NCI-H82 treated with DMSO at 0.1 percent for 48 hours (cell line): ENCODE measurements around the gene ZSCAN29.
"Not testable (repeated sequence)": the region's sequence is repeated elsewhere in the genome, so short reads cannot be mapped to it uniquely, and the experiment has no call there.

Experiments used
- DNase-seq: peaks from one replicate; lab custom pipeline; 2025; ENCODE audit not compliant: unreplicated experiment; lab: John Stamatoyannopoulos, UW

ZSCAN29 gene

GRCh38 chr15:43370975-43371974 lies at the start of gene ZSCAN29, which contains the start of gene TUBGCP4:
ZSCAN29 (minus strand) TSS chr15:43371043; CDS start chr15:43369913, 1,130 bp downstream.
TUBGCP4 (plus strand) TSS chr15:43371101; CDS start chr15:43371355, 254 bp downstream.
- peak; percentile 73 for DNase-seq

- no peak for DNase-seq
These were observed 49.6 kb upstream of the ZSCAN29 start for GRCh38 chr15:43420435-43420834.

GRCh38 chr15:43414196-43414595 lies 43.4 kb upstream of the ZSCAN29 start:
- no peak for DNase-seq

GRCh38 chr15:43412096-43412495 lies 41.3 kb upstream of the ZSCAN29 start:
- DNase-seq, result no peak

- no peak for DNase-seq
These were observed 39.9 kb upstream of the ZSCAN29 start for GRCh38 chr15:43410572-43411214.

GRCh38 chr15:43408789-43409188 lies 37.9 kb upstream of the ZSCAN29 start:
- DNase-seq, result no peak

- no peak for DNase-seq
These were observed 36.0 kb upstream of the ZSCAN29 start for GRCh38 chr15:43406808-43407207.

- DNase-seq, result no peak
These were observed 35.3 kb upstream of the ZSCAN29 start for GRCh38 chr15:43406189-43406588.

- no peak for DNase-seq
These were observed 33.3 kb upstream of the ZSCAN29 start for GRCh38 chr15:43404130-43404529.

- DNase-seq, result no peak
These were observed 32.8 kb upstream of the ZSCAN29 start for GRCh38 chr15:43403616-43404015.

GRCh38 chr15:43402255-43402654 lies 31.4 kb upstream of the ZSCAN29 start:
- no peak for DNase-seq

GRCh38 chr15:43393592-43393991 lies 22.7 kb upstream of the ZSCAN29 start:
- DNase-seq, result not testable (repeated sequence)

GRCh38 chr15:43390723-43391122 lies 19.9 kb upstream of the ZSCAN29 start:
- DNase-seq, result no peak

GRCh38 chr15:43383070-43383469 lies 12.2 kb upstream of the ZSCAN29 start:
- DNase-seq, result no peak

- DNase-seq, result no peak
These were observed 11.5 kb upstream of the ZSCAN29 start for GRCh38 chr15:43382310-43382709.

GRCh38 chr15:43378601-43379000 lies 7.8 kb upstream of the ZSCAN29 start:
- DNase-seq, result peak; percentile 44

GRCh38 chr15:43376017-43376705 lies 5.3 kb upstream of the ZSCAN29 start:
- no peak for DNase-seq

GRCh38 chr15:43370310-43370974 lies 401 bp downstream of the ZSCAN29 start:
- no peak for DNase-seq

- no peak for DNase-seq
These were observed 9.4 kb downstream of the ZSCAN29 start for GRCh38 chr15:43361313-43361903.

- no peak for DNase-seq
These were observed 10.0 kb downstream of the ZSCAN29 start for GRCh38 chr15:43360821-43361220.
